ENCODE data around the gene ANXA7.
"Not testable (repeated sequence)": the region's sequence is repeated elsewhere in the genome, so short reads cannot be mapped to it uniquely, and the experiment has no call there.

ANXA7 gene

GRCh38 chr10:73333202-73333601 is 80.7 kb downstream of the ANXA7 start:
- DNase-seq = no peak

GRCh38 chr10:73332379-73332778 is 81.5 kb downstream of the ANXA7 start:
- DNase-seq = no peak

- not testable (repeated sequence) for DNase-seq
Measured at GRCh38 chr10:73328523-73328922, 85.3 kb downstream of the ANXA7 start.

GRCh38 chr10:73325290-73325689 is 88.6 kb downstream of the ANXA7 start:
- DNase-seq = not testable (repeated sequence)

All from NCI-H446 treated with DMSO at 0.1 percent for 48 hours (cell line).